ENCODE data around the gene PARD3.

PARD3 gene

GRCh38 chr10:34811968-34812514 is 3.1 kb downstream of the PARD3 start:
- Histone ChIP-seq H2AFZ (ENCODE audit: low read depth, low read length) (no peak overlapping the region), H4K20me1 (ENCODE audit: insufficient read depth, low read length) (peaks cover 62% of the 10 kb centered on the region), H3K4me2 (ENCODE audit: insufficient read depth, low read length) (peak overlapping the region; percentile 69; the same call in 1 of the 2 replicates), H3K4me3 (ENCODE audit: low read depth in 1 of 2, low read length in 2 of 2) (no peak overlapping the region), H3K9me3 (ENCODE audit: insufficient read depth, low read length, severe bottlenecking) (no peaks in the 10 kb centered on the region), H3K9ac (ENCODE audit: low read depth, low read length) (no peak overlapping the region), H3K27me3 (ENCODE audit: insufficient read depth, low read length, poor library complexity) (peaks cover 8% of the 10 kb centered on the region), H3K4me1 (ENCODE audit: insufficient read depth, low read length) (peaks cover 49% of the 10 kb centered on the region), H3K79me2 (ENCODE audit: insufficient read depth, low read length) (peaks cover 76% of the 10 kb centered on the region), H3K27ac (ENCODE audit: low read length) (no peak overlapping the region), H3K36me3 (ENCODE audit: insufficient read depth, low read length) (no peaks in the 10 kb centered on the region)
- no peak for TF ChIP-seq CTCF (IDR thresholded peaks at IDR 0.05; ENCODE audit: borderline replicate concordance, extremely low read depth, low read length, poor library complexity, severe bottlenecking)
- TF ChIP-seq EZH2 (IDR thresholded peaks at IDR 0.05; ENCODE audit: borderline replicate concordance, low read depth, low read length, severe bottlenecking): no peak
- ATAC-seq (ENCODE audit: insufficient read depth, low read depth) (no peak), DNase-seq (no peak)

GRCh38 chr10:34811126-34811967 is 3.7 kb downstream of the PARD3 start:
- Histone ChIP-seq H3K27me3 (ENCODE audit: insufficient read depth, low read length, poor library complexity) (peaks cover 3% of the 10 kb centered on the region), H3K4me2 (ENCODE audit: insufficient read depth, low read length) (peak overlapping the region; percentile 69; the same call in 1 of the 2 replicates), H3K79me2 (ENCODE audit: insufficient read depth, low read length) (peaks cover 83% of the 10 kb centered on the region), H3K27ac (ENCODE audit: low read length) (no peak overlapping the region), H3K4me1 (ENCODE audit: insufficient read depth, low read length) (peaks cover 44% of the 10 kb centered on the region), H3K4me3 (ENCODE audit: low read depth in 1 of 2, low read length in 2 of 2) (no peak overlapping the region), H3K36me3 (ENCODE audit: insufficient read depth, low read length) (no peaks in the 10 kb centered on the region), H4K20me1 (ENCODE audit: insufficient read depth, low read length) (peaks cover 69% of the 10 kb centered on the region), H3K9ac (ENCODE audit: low read depth, low read length) (no peak overlapping the region), H3K9me3 (ENCODE audit: insufficient read depth, low read length, severe bottlenecking) (no peaks in the 10 kb centered on the region), H2AFZ (ENCODE audit: low read depth, low read length) (no peak overlapping the region)
- no peak for TF ChIP-seq EZH2 (IDR thresholded peaks at IDR 0.05; ENCODE audit: borderline replicate concordance, low read depth, low read length, severe bottlenecking)
- no peak for TF ChIP-seq CTCF (IDR thresholded peaks at IDR 0.05; ENCODE audit: borderline replicate concordance, extremely low read depth, low read length, poor library complexity, severe bottlenecking)
- ATAC-seq (ENCODE audit: insufficient read depth, low read depth): no peak
- DNase-seq: no peak

- ATAC-seq (ENCODE audit: insufficient read depth, low read depth) (no peak), DNase-seq (no peak)
- Histone ChIP-seq H3K4me1 (ENCODE audit: insufficient read depth, low read length) (peaks cover 36% of the 10 kb centered on the region), H2AFZ (ENCODE audit: low read depth, low read length) (no peak overlapping the region), H3K36me3 (ENCODE audit: insufficient read depth, low read length) (no peaks in the 10 kb centered on the region), H3K9ac (ENCODE audit: low read depth, low read length) (no peak overlapping the region), H3K27me3 (ENCODE audit: insufficient read depth, low read length, poor library complexity) (no peaks in the 10 kb centered on the region), H3K79me2 (ENCODE audit: insufficient read depth, low read length) (peaks cover 93% of the 10 kb centered on the region), H3K27ac (ENCODE audit: low read length) (no peak overlapping the region), H3K9me3 (ENCODE audit: insufficient read depth, low read length, severe bottlenecking) (no peaks in the 10 kb centered on the region), H3K4me2 (ENCODE audit: insufficient read depth, low read length) (no peak overlapping the region), H4K20me1 (ENCODE audit: insufficient read depth, low read length) (peaks cover 72% of the 10 kb centered on the region), H3K4me3 (ENCODE audit: low read depth in 1 of 2, low read length in 2 of 2) (no peak overlapping the region)
- TF ChIP-seq EZH2 (IDR thresholded peaks at IDR 0.05; ENCODE audit: borderline replicate concordance, low read depth, low read length, severe bottlenecking) (no peak), CTCF (IDR thresholded peaks at IDR 0.05; ENCODE audit: borderline replicate concordance, extremely low read depth, low read length, poor library complexity, severe bottlenecking) (no peak)
Measured at GRCh38 chr10:34809796-34810195, 5.3 kb downstream of the PARD3 start.
